Measurements from ENCODE around the gene NEK4. TPM values are rescaled to one million over a fixed set of nuclear protein-coding genes. Genes with fewer than 3 reads are reported as not detected.
"Not testable (repeated sequence)": the region's sequence is repeated elsewhere in the genome, so short reads cannot be mapped to it uniquely, and the experiment has no call there.

The NEK4 gene
- total RNA-seq, 1 experiment from 2014 or later: 20.5 TPM

- no peaks in the 10 kb centered on the region for H4K20me1 ChIP-seq (ENCODE audit: insufficient read depth, low read depth, low read length)
- peaks cover 20% of the 10 kb centered on the region for H3K36me3 ChIP-seq (ENCODE audit: insufficient read depth, low read length)
- H3K4me1 ChIP-seq (ENCODE audit: low read length): no peaks in the 10 kb centered on the region
- H3K9ac ChIP-seq (ENCODE audit: low read length): no peak overlapping the region
- no peaks in the 10 kb centered on the region for H3K79me2 ChIP-seq (ENCODE audit: low read length)
- H2AFZ ChIP-seq (ENCODE audit: low read length): no peak overlapping the region
- no peak overlapping the region for H3K4me2 ChIP-seq (ENCODE audit: low read depth, low read length, poor library complexity, severe bottlenecking)
- DNase-seq: no peak
- no peaks in the 10 kb centered on the region for H3K27me3 ChIP-seq (ENCODE audit: low read length)
- H3K27ac ChIP-seq (ENCODE audit: low read length): no peak overlapping the region
- H3K9me3 ChIP-seq (ENCODE audit: low read length): no peaks in the 10 kb centered on the region
- H3K4me3 ChIP-seq (ENCODE audit: low read length): no peak overlapping the region
- no peaks in the 10 kb centered on the region for H3K9me2 ChIP-seq (replicated peaks; ENCODE audit: insufficient read depth, low read length)
Measured at GRCh38 chr3:52743152-52743551, 27.6 kb downstream of the NEK4 start.

GRCh38 chr3:52742418-52743041, 28.2 kb downstream of the NEK4 start:
- no peak overlapping the region for H3K9ac ChIP-seq (ENCODE audit: low read length)
- no peaks in the 10 kb centered on the region for H4K20me1 ChIP-seq (ENCODE audit: insufficient read depth, low read depth, low read length)
- H3K36me3 ChIP-seq (ENCODE audit: insufficient read depth, low read length): peaks cover 20% of the 10 kb centered on the region
- H2AFZ ChIP-seq (ENCODE audit: low read length): no peak overlapping the region
- H3K4me1 ChIP-seq (ENCODE audit: low read length): no peaks in the 10 kb centered on the region
- H3K9me3 ChIP-seq (ENCODE audit: low read length): no peaks in the 10 kb centered on the region
- H3K27me3 ChIP-seq (ENCODE audit: low read length): no peaks in the 10 kb centered on the region
- no peaks in the 10 kb centered on the region for H3K79me2 ChIP-seq (ENCODE audit: low read length)
- DNase-seq: peak; percentile 71
- no peaks in the 10 kb centered on the region for H3K9me2 ChIP-seq (replicated peaks; ENCODE audit: insufficient read depth, low read length)
- no peak overlapping the region for H3K4me3 ChIP-seq (ENCODE audit: low read length)
- H3K27ac ChIP-seq (ENCODE audit: low read length): no peak overlapping the region
- H3K4me2 ChIP-seq (ENCODE audit: low read depth, low read length, poor library complexity, severe bottlenecking): no peak overlapping the region

- no peaks in the 10 kb centered on the region for H3K27me3 ChIP-seq (ENCODE audit: low read length)
Measured at GRCh38 chr3:52739730-52740129, 31.0 kb downstream of the NEK4 start.

GRCh38 chr3:52733256-52733891, 37.4 kb downstream of the NEK4 start:
- Histone ChIP-seq H3K9ac (ENCODE audit: low read length) (no peak overlapping the region), H3K27me3 (ENCODE audit: low read length) (no peaks in the 10 kb centered on the region), H3K4me1 (ENCODE audit: low read length) (no peaks in the 10 kb centered on the region), H3K27ac (ENCODE audit: low read length) (no peak overlapping the region), H2AFZ (ENCODE audit: low read length) (no peak overlapping the region), H3K9me2 (replicated peaks; ENCODE audit: insufficient read depth, low read length) (no peaks in the 10 kb centered on the region), H3K36me3 (ENCODE audit: insufficient read depth, low read length) (peaks cover 63% of the 10 kb centered on the region), H3K79me2 (ENCODE audit: low read length) (no peaks in the 10 kb centered on the region), H3K9me3 (ENCODE audit: low read length) (peaks cover 9% of the 10 kb centered on the region), H3K4me3 (ENCODE audit: low read length) (no peak overlapping the region), H4K20me1 (ENCODE audit: insufficient read depth, low read depth, low read length) (no peaks in the 10 kb centered on the region), H3K4me2 (ENCODE audit: low read depth, low read length, poor library complexity, severe bottlenecking) (no peak overlapping the region)
- DNase-seq: no peak

More at GRCh38 chr3:52739730-52740129, 31.0 kb downstream of the NEK4 start:
- Histone ChIP-seq H3K4me3 (ENCODE audit: low read length) (no peak overlapping the region), H3K36me3 (ENCODE audit: insufficient read depth, low read length) (peaks cover 39% of the 10 kb centered on the region), H3K27ac (ENCODE audit: low read length) (no peak overlapping the region), H3K9me2 (replicated peaks; ENCODE audit: insufficient read depth, low read length) (no peaks in the 10 kb centered on the region), H4K20me1 (ENCODE audit: insufficient read depth, low read depth, low read length) (no peaks in the 10 kb centered on the region), H3K4me1 (ENCODE audit: low read length) (no peaks in the 10 kb centered on the region), H3K9ac (ENCODE audit: low read length) (no peak overlapping the region), H3K9me3 (ENCODE audit: low read length) (no peaks in the 10 kb centered on the region), H3K79me2 (ENCODE audit: low read length) (no peaks in the 10 kb centered on the region), H2AFZ (ENCODE audit: low read length) (no peak overlapping the region), H3K4me2 (ENCODE audit: low read depth, low read length, poor library complexity, severe bottlenecking) (no peak overlapping the region)
- DNase-seq: no peak

GRCh38 chr3:52731590-52731989, 39.1 kb downstream of the NEK4 start:
- Histone ChIP-seq H3K79me2 (ENCODE audit: low read length) (no peaks in the 10 kb centered on the region), H3K4me3 (ENCODE audit: low read length) (no peak overlapping the region), H3K9me2 (replicated peaks; ENCODE audit: insufficient read depth, low read length) (no peaks in the 10 kb centered on the region), H3K4me2 (ENCODE audit: low read depth, low read length, poor library complexity, severe bottlenecking) (no peak overlapping the region), H3K9ac (ENCODE audit: low read length) (no peak overlapping the region), H3K9me3 (ENCODE audit: low read length) (peaks cover 12% of the 10 kb centered on the region), H3K4me1 (ENCODE audit: low read length) (no peaks in the 10 kb centered on the region), H3K36me3 (ENCODE audit: insufficient read depth, low read length) (peaks cover 63% of the 10 kb centered on the region), H4K20me1 (ENCODE audit: insufficient read depth, low read depth, low read length) (no peaks in the 10 kb centered on the region), H3K27me3 (ENCODE audit: low read length) (no peaks in the 10 kb centered on the region), H2AFZ (ENCODE audit: low read length) (no peak overlapping the region), H3K27ac (ENCODE audit: low read length) (no peak overlapping the region)
- no peak for DNase-seq

GRCh38 chr3:52730681-52731080, 40.1 kb downstream of the NEK4 start:
- H3K27me3 ChIP-seq (ENCODE audit: low read length): no peaks in the 10 kb centered on the region
- no peak overlapping the region for H2AFZ ChIP-seq (ENCODE audit: low read length)
- no peaks in the 10 kb centered on the region for H3K4me1 ChIP-seq (ENCODE audit: low read length)
- no peak overlapping the region for H3K4me2 ChIP-seq (ENCODE audit: low read depth, low read length, poor library complexity, severe bottlenecking)
- H3K36me3 ChIP-seq (ENCODE audit: insufficient read depth, low read length): peaks cover 57% of the 10 kb centered on the region
- H3K4me3 ChIP-seq (ENCODE audit: low read length): no peak overlapping the region
- no peak overlapping the region for H3K27ac ChIP-seq (ENCODE audit: low read length)
- no peaks in the 10 kb centered on the region for H3K9me2 ChIP-seq (replicated peaks; ENCODE audit: insufficient read depth, low read length)
- H3K79me2 ChIP-seq (ENCODE audit: low read length): no peaks in the 10 kb centered on the region
- no peaks in the 10 kb centered on the region for H4K20me1 ChIP-seq (ENCODE audit: insufficient read depth, low read depth, low read length)
- H3K9ac ChIP-seq (ENCODE audit: low read length): no peak overlapping the region
- DNase-seq: no peak
- H3K9me3 ChIP-seq (ENCODE audit: low read length): peaks cover 12% of the 10 kb centered on the region

GRCh38 chr3:52728753-52729152, 42.0 kb downstream of the NEK4 start:
- Histone ChIP-seq H3K36me3 (ENCODE audit: insufficient read depth, low read length) (peaks cover 43% of the 10 kb centered on the region), H3K9me3 (ENCODE audit: low read length) (peaks cover 12% of the 10 kb centered on the region)
- not testable (repeated sequence) for H3K27ac ChIP-seq (ENCODE audit: low read length); H4K20me1 ChIP-seq (ENCODE audit: insufficient read depth, low read depth, low read length); H3K4me2 ChIP-seq (ENCODE audit: low read depth, low read length, poor library complexity, severe bottlenecking); DNase-seq; H3K9ac ChIP-seq (ENCODE audit: low read length); H3K4me3 ChIP-seq (ENCODE audit: low read length); H3K27me3 ChIP-seq (ENCODE audit: low read length); H3K79me2 ChIP-seq (ENCODE audit: low read length); H3K4me1 ChIP-seq (ENCODE audit: low read length); H2AFZ ChIP-seq (ENCODE audit: low read length); H3K9me2 ChIP-seq (replicated peaks; ENCODE audit: insufficient read depth, low read length)

- H3K4me3 ChIP-seq (ENCODE audit: low read length): no peak overlapping the region
- H3K4me2 ChIP-seq (ENCODE audit: low read depth, low read length, poor library complexity, severe bottlenecking): no peak overlapping the region
- H2AFZ ChIP-seq (ENCODE audit: low read length): no peak overlapping the region
- H3K27me3 ChIP-seq (ENCODE audit: low read length): no peaks in the 10 kb centered on the region
- DNase-seq: no peak
- no peak overlapping the region for H3K9ac ChIP-seq (ENCODE audit: low read length)
- H3K36me3 ChIP-seq (ENCODE audit: insufficient read depth, low read length): peaks cover 21% of the 10 kb centered on the region
- no peaks in the 10 kb centered on the region for H4K20me1 ChIP-seq (ENCODE audit: insufficient read depth, low read depth, low read length)
- H3K9me2 ChIP-seq (replicated peaks; ENCODE audit: insufficient read depth, low read length): no peaks in the 10 kb centered on the region
- no peaks in the 10 kb centered on the region for H3K79me2 ChIP-seq (ENCODE audit: low read length)
- peaks cover 6% of the 10 kb centered on the region for H3K9me3 ChIP-seq (ENCODE audit: low read length)
- no peaks in the 10 kb centered on the region for H3K4me1 ChIP-seq (ENCODE audit: low read length)
- H3K27ac ChIP-seq (ENCODE audit: low read length): no peak overlapping the region
Measured at GRCh38 chr3:52724511-52724910, 46.2 kb downstream of the NEK4 start.
